Measurements from ENCODE around the gene ETNPPL. TPM values are rescaled to one million over a fixed set of nuclear protein-coding genes. Genes with fewer than 3 reads are reported as not detected.

ETNPPL gene
- total and polyA plus RNA-seq, 2 of the 13 experiments (the other 11 are each of a cell fraction or from before 2014, with no cell fraction given): 1.4 to 6.0 TPM

DNA sequence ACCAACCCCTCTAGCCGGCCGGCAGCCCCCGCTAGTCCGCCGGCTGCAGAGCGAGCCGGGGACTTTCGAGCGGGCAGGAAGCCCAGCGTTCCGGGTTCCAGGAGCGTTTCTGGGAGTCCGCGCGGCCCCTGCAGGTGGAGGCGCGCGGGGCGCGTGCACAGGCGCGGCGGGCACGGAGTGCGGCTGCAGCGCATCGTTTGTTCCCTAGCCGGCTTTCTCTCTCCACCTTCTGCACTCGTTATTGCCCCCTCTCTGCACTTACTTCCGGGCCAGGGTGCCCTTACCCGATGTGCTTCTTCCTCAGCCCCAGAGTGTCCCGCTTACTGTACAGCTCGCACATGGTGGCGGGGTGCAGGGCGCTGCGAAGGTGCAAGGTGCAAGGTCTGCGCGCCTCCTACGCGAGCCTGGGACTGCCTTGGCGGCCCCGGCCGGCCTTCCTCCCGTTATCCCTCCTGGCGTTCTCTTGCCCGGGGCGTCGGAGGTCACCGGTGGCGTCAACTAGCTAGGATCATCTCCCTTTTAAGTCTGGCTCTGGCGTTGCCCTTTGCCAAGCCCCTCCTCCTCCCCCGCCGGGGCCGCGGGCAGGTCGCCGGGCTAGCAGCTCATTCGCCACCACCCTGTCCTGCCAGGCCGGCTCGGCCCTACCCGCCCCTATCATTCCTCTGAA, at the start of gene ETNPPL (continued):
- TF ChIP-seq, protein P1, sequence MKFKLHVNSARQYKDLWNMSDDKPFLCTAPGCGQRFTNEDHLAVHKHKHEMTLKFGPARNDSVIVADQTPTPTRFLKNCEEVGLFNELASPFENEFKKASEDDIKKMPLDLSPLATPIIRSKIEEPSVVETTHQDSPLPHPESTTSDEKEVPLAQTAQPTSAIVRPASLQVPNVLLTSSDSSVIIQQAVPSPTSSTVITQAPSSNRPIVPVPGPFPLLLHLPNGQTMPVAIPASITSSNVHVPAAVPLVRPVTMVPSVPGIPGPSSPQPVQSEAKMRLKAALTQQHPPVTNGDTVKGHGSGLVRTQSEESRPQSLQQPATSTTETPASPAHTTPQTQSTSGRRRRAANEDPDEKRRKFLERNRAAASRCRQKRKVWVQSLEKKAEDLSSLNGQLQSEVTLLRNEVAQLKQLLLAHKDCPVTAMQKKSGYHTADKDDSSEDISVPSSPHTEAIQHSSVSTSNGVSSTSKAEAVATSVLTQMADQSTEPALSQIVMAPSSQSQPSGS (CRISPR knock-in tag; IDR thresholded peaks at IDR 0.05): peak; percentile 23; the same call in 1 of the 2 replicates
- TF ChIP-seq ARNTL (CRISPR knock-in tag; IDR thresholded peaks at IDR 0.05): 0 out of 2 replicates have a peak, but pooled peaks have one; percentile 42
- no peak for TF ChIP-seq SOX6 (IDR thresholded peaks at IDR 0.05)
- TF ChIP-seq SOX6 (CRISPR knock-in tag; IDR thresholded peaks at IDR 0.05): peak; percentile 58
- 0 out of 2 replicates have a peak, but pooled peaks have one; percentile 67 for TF ChIP-seq ZNF589 (CRISPR knock-in tag; conservative IDR thresholded peaks at IDR 0.05)
- TF ChIP-seq, protein P2, sequence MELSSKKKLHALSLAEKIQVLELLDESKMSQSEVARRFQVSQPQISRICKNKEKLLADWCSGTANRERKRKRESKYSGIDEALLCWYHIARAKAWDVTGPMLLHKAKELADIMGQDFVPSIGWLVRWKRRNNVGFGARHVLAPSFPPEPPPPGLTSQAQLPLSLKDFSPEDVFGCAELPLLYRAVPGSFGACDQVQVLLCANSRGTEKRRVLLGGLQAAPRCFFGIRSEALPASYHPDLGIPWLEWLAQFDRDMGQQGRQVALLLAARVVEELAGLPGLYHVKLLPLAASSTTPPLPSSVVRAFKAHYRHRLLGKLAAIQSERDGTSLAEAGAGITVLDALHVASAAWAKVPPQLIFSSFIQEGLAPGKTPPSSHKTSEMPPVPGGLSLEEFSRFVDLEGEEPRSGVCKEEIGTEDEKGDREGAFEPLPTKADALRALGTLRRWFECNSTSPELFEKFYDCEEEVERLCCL (CRISPR knock-in tag; IDR thresholded peaks at IDR 0.05; ENCODE audit: borderline replicate concordance): no peak
- no peak; the same call in 1 of the 2 replicates for TF ChIP-seq JUNB (CRISPR knock-in tag; IDR thresholded peaks at IDR 0.05; ENCODE audit: borderline replicate concordance)
- TF ChIP-seq ZNF75D (CRISPR knock-in tag; IDR thresholded peaks at IDR 0.05; ENCODE audit: borderline replicate concordance): no peak
- no peak for TF ChIP-seq ZNF775 (CRISPR knock-in tag; IDR thresholded peaks at IDR 0.05; ENCODE audit: borderline replicate concordance)
- TF ChIP-seq NBN (conservative IDR thresholded peaks at IDR 0.05): no peak
- TF ChIP-seq SKI (IDR thresholded peaks at IDR 0.05; ENCODE audit: partially characterized antibody): peak; percentile 33
- TF ChIP-seq ASH2L (IDR thresholded peaks at IDR 0.05; ENCODE audit: insufficient read length, low read depth, low read length): peak; percentile 30
- peak; percentile 77; the same call in 1 of the 2 replicates for TF ChIP-seq ZMAT3 (CRISPR knock-in tag; conservative IDR thresholded peaks at IDR 0.05)
- TF ChIP-seq ZFY (CRISPR knock-in tag; IDR thresholded peaks at IDR 0.05): peak; percentile 61; the same call in 1 of the 2 replicates
- no peak for TF ChIP-seq NAIF1 (CRISPR knock-in tag; IDR thresholded peaks at IDR 0.05; ENCODE audit: borderline replicate concordance)
- TF ChIP-seq, protein P3, sequence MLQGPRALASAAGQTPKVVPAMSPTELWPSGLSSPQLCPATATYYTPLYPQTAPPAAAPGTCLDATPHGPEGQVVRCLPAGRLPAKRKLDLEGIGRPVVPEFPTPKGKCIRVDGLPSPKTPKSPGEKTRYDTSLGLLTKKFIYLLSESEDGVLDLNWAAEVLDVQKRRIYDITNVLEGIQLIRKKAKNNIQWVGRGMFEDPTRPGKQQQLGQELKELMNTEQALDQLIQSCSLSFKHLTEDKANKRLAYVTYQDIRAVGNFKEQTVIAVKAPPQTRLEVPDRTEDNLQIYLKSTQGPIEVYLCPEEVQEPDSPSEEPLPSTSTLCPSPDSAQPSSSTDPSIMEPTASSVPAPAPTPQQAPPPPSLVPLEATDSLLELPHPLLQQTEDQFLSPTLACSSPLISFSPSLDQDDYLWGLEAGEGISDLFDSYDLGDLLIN (CRISPR knock-in tag; IDR thresholded peaks at IDR 0.05; ENCODE audit: borderline replicate concordance): no peak
- 0 out of 2 replicates have a peak, but pooled peaks have one; percentile 43 for TF ChIP-seq ZNF746 (CRISPR knock-in tag; IDR thresholded peaks at IDR 0.05)
- TF ChIP-seq KAT7 (CRISPR knock-in tag; IDR thresholded peaks at IDR 0.05; ENCODE audit: borderline replicate concordance): peak; percentile 46; the same call in 1 of the 2 replicates
- TF ChIP-seq FOXC1 (CRISPR knock-in tag; IDR thresholded peaks at IDR 0.05; ENCODE audit: borderline replicate concordance): peak; percentile 57
- no peak for TF ChIP-seq ZNF326 (CRISPR knock-in tag; IDR thresholded peaks at IDR 0.05; ENCODE audit: borderline replicate concordance)
- no peak for TF ChIP-seq TARDBP (CRISPR knock-in tag; IDR thresholded peaks at IDR 0.05)
- TF ChIP-seq MTF2 (CRISPR knock-in tag; IDR thresholded peaks at IDR 0.05; ENCODE audit: borderline replicate concordance): 0 out of 2 replicates have a peak, but pooled peaks have one; percentile 71
- TF ChIP-seq GATAD2A (CRISPR knock-in tag; IDR thresholded peaks at IDR 0.05): peak; percentile 26; the same call in 1 of the 2 replicates
- peak; percentile 70; the same call in 1 of the 2 replicates for TF ChIP-seq KMT2B (CRISPR knock-in tag; IDR thresholded peaks at IDR 0.05)
- TF ChIP-seq, protein P4, sequence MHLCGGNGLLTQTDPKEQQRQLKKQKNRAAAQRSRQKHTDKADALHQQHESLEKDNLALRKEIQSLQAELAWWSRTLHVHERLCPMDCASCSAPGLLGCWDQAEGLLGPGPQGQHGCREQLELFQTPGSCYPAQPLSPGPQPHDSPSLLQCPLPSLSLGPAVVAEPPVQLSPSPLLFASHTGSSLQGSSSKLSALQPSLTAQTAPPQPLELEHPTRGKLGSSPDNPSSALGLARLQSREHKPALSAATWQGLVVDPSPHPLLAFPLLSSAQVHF (CRISPR knock-in tag; IDR thresholded peaks at IDR 0.05): 0 out of 2 replicates have a peak, but pooled peaks have one; percentile 56

All from HepG2 (cell line).